Measurements from ENCODE around the gene DIS3L2. TPM values are rescaled to one million over a fixed set of nuclear protein-coding genes. Genes with fewer than 3 reads are reported as not detected.
"Not testable (repeated sequence)": the region's sequence is repeated elsewhere in the genome, so short reads cannot be mapped to it uniquely, and the experiment has no call there.

Gene DIS3L2
- total RNA-seq, 2 donors from 2014 or later, result 55.5 to 67.2 TPM

GRCh38 chr2:232369126-232369951, 407.8 kb downstream of the DIS3L2 start:
- peaks cover 6% of the 10 kb centered on the region for H3K4me1 Mint-ChIP-seq

GRCh38 chr2:232370007-232370406, 408.5 kb downstream of the DIS3L2 start:
- H3K4me1 Mint-ChIP-seq; H3K4me3 Mint-ChIP-seq; ATAC-seq; H3K9me3 ChIP-seq (ENCODE audit: control insufficient read depth, low read length, poor library complexity, severe bottlenecking); H3K36me3 Mint-ChIP-seq (ENCODE audit: low read depth); DNase-seq; H3K27ac Mint-ChIP-seq; H3K27me3 Mint-ChIP-seq: not testable (repeated sequence)

More at GRCh38 chr2:232369126-232369951, 407.8 kb downstream of the DIS3L2 start:
- Mint-ChIP-seq H3K36me3 (ENCODE audit: low read depth) (no peaks in the 10 kb centered on the region), H3K27ac (no peak overlapping the region), H3K4me3 (no peak overlapping the region), H3K27me3 (no peaks in the 10 kb centered on the region)
- ATAC-seq (no peak), DNase-seq (no peak)
- no peaks in the 10 kb centered on the region for H3K9me3 ChIP-seq (ENCODE audit: control insufficient read depth, low read length, poor library complexity, severe bottlenecking)

DNA sequence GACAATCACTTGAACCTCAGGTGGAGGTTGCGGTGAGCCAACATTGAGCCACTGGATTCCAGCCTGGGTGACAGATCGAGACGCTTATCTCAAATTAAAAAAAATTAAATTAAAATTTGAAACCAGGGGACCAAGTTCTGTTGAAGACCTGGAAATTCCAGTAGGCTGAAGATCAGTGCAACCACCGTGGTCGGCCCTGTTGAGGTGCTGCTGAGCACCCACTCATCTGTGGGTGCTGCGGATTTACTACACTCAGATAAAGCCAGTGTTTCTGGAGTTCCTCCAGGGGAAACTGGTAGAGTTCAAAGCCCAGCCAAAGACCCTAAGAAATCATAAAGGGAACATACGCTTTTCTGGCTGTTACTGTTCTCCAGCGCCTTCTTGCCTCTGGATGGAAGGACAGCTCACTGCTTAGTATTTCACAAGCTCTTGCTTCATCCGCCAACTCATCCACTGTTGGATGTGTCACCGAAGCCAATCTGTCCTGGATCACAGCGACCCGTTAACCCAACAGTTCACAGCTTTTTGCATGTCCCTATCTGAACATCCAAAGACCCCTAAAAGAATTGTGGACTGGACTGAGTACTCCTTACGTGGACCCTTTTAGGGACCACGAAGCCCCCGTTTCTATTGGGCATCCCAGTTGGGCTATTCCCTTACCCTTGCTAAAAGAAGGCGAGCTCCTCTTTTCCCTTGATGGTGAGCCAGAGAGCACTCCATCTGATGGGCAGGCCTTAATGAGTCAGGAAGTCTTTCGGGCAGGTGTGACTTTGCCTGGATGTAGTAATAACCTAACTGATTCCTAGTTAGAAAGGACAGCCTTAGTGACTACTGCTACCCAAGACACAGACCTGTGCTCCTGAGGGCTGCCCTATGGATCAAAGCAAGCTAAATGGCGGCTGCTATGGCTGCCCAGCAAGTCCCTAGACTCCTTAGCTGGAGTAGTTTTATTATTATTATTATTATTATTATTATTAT, 411.0 kb downstream of the DIS3L2 start:
- Mint-ChIP-seq H3K4me3 (no peak overlapping the region), H3K4me1 (no peaks in the 10 kb centered on the region), H3K36me3 (ENCODE audit: low read depth) (no peaks in the 10 kb centered on the region), H3K27me3 (peaks cover 5% of the 10 kb centered on the region), H3K27ac (no peak overlapping the region)
- ATAC-seq, result no peak
- no peak for DNase-seq
- H3K9me3 ChIP-seq (ENCODE audit: control insufficient read depth, low read length, poor library complexity, severe bottlenecking), result no peaks in the 10 kb centered on the region

DNA sequence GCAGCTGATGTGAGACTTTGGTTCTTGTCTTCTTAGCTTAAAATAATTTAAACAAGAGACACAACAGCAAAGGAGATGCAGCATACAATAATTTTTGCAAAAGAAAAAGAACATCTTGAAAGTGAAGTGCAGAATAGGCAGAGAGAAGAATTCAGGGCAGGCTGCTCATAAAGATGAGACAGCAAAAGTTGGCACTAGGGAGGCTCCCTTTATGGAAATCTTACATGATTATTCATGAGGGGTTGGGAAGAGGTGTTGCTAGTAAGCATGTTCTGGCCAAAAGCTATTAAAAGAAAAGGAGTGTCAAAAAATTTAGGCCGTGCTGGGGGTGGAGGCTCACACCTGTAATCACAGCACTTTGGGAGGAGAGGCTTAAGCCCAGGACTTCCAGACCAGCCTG, 412.8 kb downstream of the DIS3L2 start:
- ATAC-seq, result no peak

GRCh38 chr2:232375164-232375563, 413.7 kb downstream of the DIS3L2 start:
- no peak for DNase-seq
- Mint-ChIP-seq H3K27me3 (peaks cover 13% of the 10 kb centered on the region), H3K36me3 (ENCODE audit: low read depth) (no peaks in the 10 kb centered on the region), H3K4me1 (no peaks in the 10 kb centered on the region), H3K27ac (no peak overlapping the region), H3K4me3 (no peak overlapping the region)
- ATAC-seq, result no peak
- no peaks in the 10 kb centered on the region for H3K9me3 ChIP-seq (ENCODE audit: control insufficient read depth, low read length, poor library complexity, severe bottlenecking)

More for the DNA sequence above, 412.8 kb downstream of the DIS3L2 start:
- no peak overlapping the region for H3K4me3 Mint-ChIP-seq
- H3K4me1 Mint-ChIP-seq, result no peaks in the 10 kb centered on the region
- H3K27me3 Mint-ChIP-seq, result peaks cover 8% of the 10 kb centered on the region
- no peaks in the 10 kb centered on the region for H3K9me3 ChIP-seq (ENCODE audit: control insufficient read depth, low read length, poor library complexity, severe bottlenecking)
- DNase-seq, result no peak
- H3K36me3 Mint-ChIP-seq (ENCODE audit: low read depth), result no peaks in the 10 kb centered on the region
- H3K27ac Mint-ChIP-seq, result no peak overlapping the region

DNA sequence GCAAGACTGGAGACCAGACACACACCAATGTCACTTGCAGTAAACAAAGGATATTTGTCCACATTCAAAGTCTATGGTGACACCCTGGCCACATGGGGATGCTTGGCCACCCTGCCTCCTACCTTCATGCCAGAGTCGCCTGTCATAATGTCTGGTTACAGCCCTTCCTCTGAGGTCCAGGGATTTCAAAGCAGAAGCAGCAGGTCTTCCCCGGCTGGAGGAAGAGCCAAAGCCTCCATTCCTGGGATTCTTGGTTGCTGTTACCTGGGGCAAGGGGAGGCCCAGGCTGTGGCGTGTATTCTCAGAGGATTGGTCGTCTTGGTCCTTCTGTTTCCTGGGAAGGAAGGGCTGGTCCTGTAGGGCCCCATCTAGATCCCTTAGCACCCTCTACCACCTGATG, 414.7 kb downstream of the DIS3L2 start:
- H3K9me3 ChIP-seq (ENCODE audit: control insufficient read depth, low read length, poor library complexity, severe bottlenecking), result no peaks in the 10 kb centered on the region
- peaks cover 13% of the 10 kb centered on the region for H3K27me3 Mint-ChIP-seq
- no peak overlapping the region for H3K4me3 Mint-ChIP-seq
- no peak overlapping the region for H3K27ac Mint-ChIP-seq
- H3K36me3 Mint-ChIP-seq (ENCODE audit: low read depth), result no peaks in the 10 kb centered on the region
- DNase-seq, result no peak
- H3K4me1 Mint-ChIP-seq, result no peaks in the 10 kb centered on the region
- ATAC-seq, result no peak

GRCh38 chr2:232376713-232377112, 415.2 kb downstream of the DIS3L2 start:
- DNase-seq, result no peak
- H3K4me3 Mint-ChIP-seq, result no peak overlapping the region

DNA sequence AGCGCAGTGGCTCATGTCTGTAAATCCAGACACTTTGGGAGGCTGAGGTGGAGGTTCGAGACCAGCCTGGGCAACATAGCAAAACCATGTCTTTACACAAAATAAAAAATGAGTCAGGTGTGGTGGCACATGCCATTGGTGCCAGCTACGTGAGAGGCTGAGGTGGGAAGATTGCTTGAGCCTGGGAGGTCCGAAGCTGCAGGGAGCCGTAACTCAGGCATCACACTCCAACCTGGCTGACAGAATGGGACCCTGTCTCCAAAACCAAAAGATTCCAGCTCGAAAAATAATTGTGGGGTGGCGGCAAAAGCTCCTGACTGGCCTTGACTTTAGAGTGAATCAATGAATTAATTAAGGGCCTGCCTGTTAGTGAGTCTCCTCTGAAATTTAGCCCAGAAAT, 415.8 kb downstream of the DIS3L2 start:
- no peak overlapping the region for H3K4me3 Mint-ChIP-seq
- no peaks in the 10 kb centered on the region for H3K9me3 ChIP-seq (ENCODE audit: control insufficient read depth, low read length, poor library complexity, severe bottlenecking)
- no peak for DNase-seq
- H3K4me1 Mint-ChIP-seq, result no peaks in the 10 kb centered on the region
- no peak for ATAC-seq
- H3K27ac Mint-ChIP-seq, result no peak overlapping the region
- no peaks in the 10 kb centered on the region for H3K36me3 Mint-ChIP-seq (ENCODE audit: low read depth)
- H3K27me3 Mint-ChIP-seq, result peaks cover 19% of the 10 kb centered on the region

More at GRCh38 chr2:232376713-232377112, 415.2 kb downstream of the DIS3L2 start:
- H3K27ac Mint-ChIP-seq, result no peak overlapping the region
- no peaks in the 10 kb centered on the region for H3K36me3 Mint-ChIP-seq (ENCODE audit: low read depth)
- H3K27me3 Mint-ChIP-seq, result peaks cover 13% of the 10 kb centered on the region
- no peaks in the 10 kb centered on the region for H3K9me3 ChIP-seq (ENCODE audit: control insufficient read depth, low read length, poor library complexity, severe bottlenecking)
- ATAC-seq, result no peak
- H3K4me1 Mint-ChIP-seq, result no peaks in the 10 kb centered on the region

GRCh38 chr2:232377841-232378734, 416.6 kb downstream of the DIS3L2 start:
- DNase-seq (no peak), ATAC-seq (no peak)
- no peaks in the 10 kb centered on the region for H3K4me1 Mint-ChIP-seq
- H3K27ac Mint-ChIP-seq, result no peak overlapping the region
- H3K27me3 Mint-ChIP-seq, result peaks cover 23% of the 10 kb centered on the region
- peaks cover 2% of the 10 kb centered on the region for H3K36me3 Mint-ChIP-seq (ENCODE audit: low read depth)
- H3K9me3 ChIP-seq (ENCODE audit: control insufficient read depth, low read length, poor library complexity, severe bottlenecking), result no peaks in the 10 kb centered on the region
- no peak overlapping the region for H3K4me3 Mint-ChIP-seq

- not testable (repeated sequence) for H3K4me3 Mint-ChIP-seq; H3K9me3 ChIP-seq (ENCODE audit: control insufficient read depth, low read length, poor library complexity, severe bottlenecking); H3K36me3 Mint-ChIP-seq (ENCODE audit: low read depth); H3K4me1 Mint-ChIP-seq; H3K27ac Mint-ChIP-seq; DNase-seq; ATAC-seq
- H3K27me3 Mint-ChIP-seq, result peaks cover 26% of the 10 kb centered on the region
These were observed 417.2 kb downstream of the DIS3L2 start, which contains the start of gene ALPP for GRCh38 chr2:232378735-232379151. ALPP (plus strand) TSS chr2:232378751; CDS start chr2:232378803, 52 bp downstream.

GRCh38 chr2:232379610-232380590, 418.4 kb downstream of the DIS3L2 start:
- not testable (repeated sequence) for ATAC-seq; H3K36me3 Mint-ChIP-seq (ENCODE audit: low read depth); H3K4me1 Mint-ChIP-seq; H3K9me3 ChIP-seq (ENCODE audit: control insufficient read depth, low read length, poor library complexity, severe bottlenecking); H3K27ac Mint-ChIP-seq; DNase-seq
- Mint-ChIP-seq H3K4me3 (peak overlapping the region; percentile 19), H3K27me3 (peaks cover 38% of the 10 kb centered on the region)

Measured in T-helper 17 cell (primary cell).